ENCODE results near the gene PELI2. TPM values are rescaled to one million over a fixed set of nuclear protein-coding genes. Genes with fewer than 3 reads are reported as not detected.

The PELI2 gene
- total and polyA plus RNA-seq, 5 experiments from 2014 or later, result 0.91 to 14.1 (median 1.9) TPM

- POLR2A ChIA-PET, result interaction anchor here (0.6 kb wide), 1 partner anchor 222 kb away, joined by 3 read pairs; no protein-coding TSS in a partner anchor
- no peak for ATAC-seq
These were observed 222.7 kb downstream of the PELI2 start for GRCh38 chr14:56340932-56341331.

DNA sequence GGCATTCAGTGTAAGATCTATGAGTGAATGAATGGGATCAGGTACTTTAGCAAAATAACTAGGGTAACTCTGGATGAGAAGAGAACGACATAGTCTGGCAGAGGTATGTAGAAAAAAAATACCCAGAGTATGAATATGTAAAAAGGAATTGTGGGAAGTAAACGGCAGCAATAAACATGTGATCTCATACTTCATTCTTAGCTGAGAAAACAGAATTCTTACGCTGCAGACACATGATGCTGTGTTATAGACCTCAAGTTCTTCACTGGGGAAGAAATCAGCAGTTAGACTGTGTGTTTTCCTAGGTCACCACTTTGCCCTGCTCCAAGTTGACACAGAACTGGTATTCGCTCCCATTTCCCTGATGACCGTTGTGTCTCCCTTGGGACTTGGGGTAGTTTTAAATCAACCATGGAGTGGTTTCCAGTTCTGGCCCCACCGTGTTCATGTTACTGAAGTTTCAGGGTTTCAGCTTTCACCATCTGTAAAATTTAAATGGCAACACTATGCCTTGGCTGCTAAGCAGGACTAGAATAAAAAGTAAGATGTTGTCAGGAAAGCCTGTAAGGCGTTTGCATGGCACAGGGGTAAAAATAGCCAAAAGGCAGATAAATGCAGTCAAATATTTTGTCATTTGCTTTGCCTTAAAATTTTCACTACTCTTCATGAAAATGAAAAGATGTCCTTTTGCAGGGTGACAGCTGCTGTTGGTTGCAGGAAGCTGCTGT, 223.7 kb downstream of the PELI2 start:
- no peak for DNase-seq
- no peak for ATAC-seq
- no peaks in the 10 kb centered on the region for H3K9me3 Mint-ChIP-seq
- H3K27ac Mint-ChIP-seq, result peak overlapping the region in 1 of 10 donors; percentile 44
- peaks cover 0 to 8% (median 3%) of the 10 kb centered on the region in 4 donors for H3K4me1 Mint-ChIP-seq
- POLR2A ChIA-PET, result no interaction called here
- H3K36me3 Mint-ChIP-seq, result no peaks in the 10 kb centered on the region
- no peak overlapping the region for H3K4me3 Mint-ChIP-seq
- peaks cover 0 to 6% (median 0%) of the 10 kb centered on the region in 5 donors for H3K27me3 Mint-ChIP-seq

More at GRCh38 chr14:56340932-56341331, 222.7 kb downstream of the PELI2 start:
- peaks cover 0 to 6% (median 0%) of the 10 kb centered on the region in 5 donors for H3K27me3 Mint-ChIP-seq
- H3K4me3 Mint-ChIP-seq, result no peak overlapping the region
- no peak for DNase-seq
- H3K36me3 Mint-ChIP-seq, result no peaks in the 10 kb centered on the region
- H3K27ac Mint-ChIP-seq, result no peak overlapping the region
- peaks cover 0 to 8% (median 3%) of the 10 kb centered on the region in 4 donors for H3K4me1 Mint-ChIP-seq
- H3K9me3 Mint-ChIP-seq, result no peaks in the 10 kb centered on the region

GRCh38 chr14:56342494-56342942, 224.3 kb downstream of the PELI2 start:
- no peak overlapping the region for H3K4me3 Mint-ChIP-seq
- peaks cover 0 to 6% (median 0%) of the 10 kb centered on the region in 5 donors for H3K27me3 Mint-ChIP-seq
- H3K4me1 Mint-ChIP-seq, result peaks cover 0 to 8% (median 3%) of the 10 kb centered on the region in 4 donors
- no peaks in the 10 kb centered on the region for H3K36me3 Mint-ChIP-seq
- DNase-seq, result no peak
- H3K27ac Mint-ChIP-seq, result no peak overlapping the region
- POLR2A ChIA-PET, result no interaction called here
- no peak for ATAC-seq
- no peaks in the 10 kb centered on the region for H3K9me3 Mint-ChIP-seq

- Mint-ChIP-seq H3K4me3 (no peak overlapping the region), H3K27ac (no peak overlapping the region), H3K27me3 (peaks cover 0 to 5% (median 0%) of the 10 kb centered on the region in 5 donors), H3K36me3 (peaks cover 3 to 29% (median 18%) of the 10 kb centered on the region in 3 donors), H3K9me3 (peaks cover 3 to 23% (median 9%) of the 10 kb centered on the region in 9 donors), H3K4me1 (no peaks in the 10 kb centered on the region)
- POLR2A ChIA-PET, result no interaction called here
- DNase-seq (no peak), ATAC-seq (no peak)
These were observed 231.7 kb downstream of the PELI2 start for GRCh38 chr14:56349960-56350359.

All from naive thymus-derived CD8-positive, alpha-beta T cell (primary cell).